Naive thymus-derived CD4-positive, alpha-beta T cell (primary cell): ENCODE results near the gene OCA2. TPM values are rescaled to one million over a fixed set of nuclear protein-coding genes. Genes with fewer than 3 reads are reported as not detected.
"Not testable (repeated sequence)": the region's sequence is repeated elsewhere in the genome, so short reads cannot be mapped to it uniquely, and the experiment has no call there.

Experiments used
- ATAC-seq: fragments of 150-1000 bp; cut with Tn5 transposase; 2 replicates; pipeline ENCODE4 v1.10.0; 2021; ENCODE audit warnings: mild to moderate bottlenecking, moderate library complexity
- CTCF ChIA-PET: fragments of 350-600 bp; sonication (Branson Sonifier 250); formaldehyde crosslinking; loops from one replicate; lab custom pipeline; 2021; ENCODE audit warnings: antibody characterized with exemption; lab: Charles Lee
- POLR2A ChIA-PET: fragments of 350-600 bp; sonication (Branson Sonifier 250); formaldehyde crosslinking; loops from one replicate; lab custom pipeline; 2021; ENCODE audit warnings: antibody characterized with exemption, inconsistent platforms; lab: Charles Lee
- DNase-seq, 9 donors: peaks; one replicate each; pipeline versions ENCODE4 v3.0.0 to v3.0.0-alpha.2; 2020 to 2022; ENCODE audit warnings: mixed read lengths in 1 of 9
- H3K27ac ChIP-seq: one replicate; pipeline ENCODE4 v1.7.0; 2013; ENCODE audit warnings: mild to moderate bottlenecking, low read depth, low read length, moderate library complexity
- H3K27me3 ChIP-seq, 2 donors: one replicate each; pipeline ENCODE4 v1.7.0; 2013; ENCODE audit warnings: low read length in 2 of 2, mild to moderate bottlenecking in 2 of 2, moderate library complexity in 2 of 2; ENCODE audit not compliant: control insufficient read depth in 2 of 2, insufficient read depth in 2 of 2
- H3K36me3 ChIP-seq, 3 experiments: 1 replicate in 2 of 3; 2 replicates in 1 of 3; pipeline ENCODE4 v1.7.0; 2013; ENCODE audit warnings: low read length in 3 of 3, mild to moderate bottlenecking in 3 of 3, moderate library complexity in 1 of 3; ENCODE audit not compliant: insufficient read depth in 3 of 3, control insufficient read depth in 2 of 3
- H3K4me1 ChIP-seq, 2 donors: one replicate each; pipeline ENCODE4 v1.7.0; 2013; ENCODE audit warnings: low read length in 2 of 2, mild to moderate bottlenecking in 2 of 2, moderate library complexity in 1 of 2; ENCODE audit not compliant: control insufficient read depth in 2 of 2, insufficient read depth in 2 of 2
- H3K4me3 ChIP-seq: 2 replicates; pipeline ENCODE4 v1.7.0; 2013; ENCODE audit warnings: mild to moderate bottlenecking, low read length
- H3K9me3 ChIP-seq, 3 experiments: 1 replicate in 2 of 3; 2 replicates in 1 of 3; pipeline ENCODE4 v1.7.0; 2013; ENCODE audit warnings: low read length in 3 of 3; ENCODE audit not compliant: control insufficient read depth in 2 of 3
- H3K27ac Mint-ChIP-seq, 9 donors: one replicate each; pipeline ENCODE4 v1.8.0; 2020 to 2022; ENCODE audit warnings: mixed read lengths in 9 of 9, mild to moderate bottlenecking in 8 of 9, moderate library complexity in 5 of 9, inconsistent platforms in 2 of 9
- H3K27me3 Mint-ChIP-seq, 5 donors: one replicate each; pipeline ENCODE4 v1.8.0; 2021 to 2022; ENCODE audit warnings: mixed read lengths in 5 of 5, mild to moderate bottlenecking in 1 of 5
- H3K36me3 Mint-ChIP-seq, 5 donors: one replicate each; pipeline ENCODE4 v1.8.0; 2020 to 2022; ENCODE audit warnings: mixed read lengths in 5 of 5, mild to moderate bottlenecking in 3 of 5, inconsistent platforms in 1 of 5
- H3K4me1 Mint-ChIP-seq, 7 donors: one replicate each; pipeline ENCODE4 v1.8.0; 2020 to 2022; ENCODE audit warnings: mixed read lengths in 7 of 7, mild to moderate bottlenecking in 3 of 7, inconsistent platforms in 1 of 7
- H3K4me3 Mint-ChIP-seq, 10 donors: one replicate each; pipeline ENCODE4 v1.8.0; 2020 to 2022; ENCODE audit warnings: mild to moderate bottlenecking in 10 of 10, mixed read lengths in 10 of 10, moderate library complexity in 6 of 10, inconsistent platforms in 2 of 10
- H3K9me3 Mint-ChIP-seq, 11 donors: one replicate each; pipeline ENCODE4 v1.8.0; 2020 to 2022; ENCODE audit warnings: mixed read lengths in 11 of 11, mild to moderate bottlenecking in 4 of 11, inconsistent platforms in 1 of 11, moderate library complexity in 1 of 11
- intact Hi-C, 2 donors: fragments of 100-400 bp; cut with micrococcal nuclease; formaldehyde crosslinking; loops; one replicate each; pipeline ENCODE4 v1.15.1; 2023
- polyA plus RNA-seq, 2 donors: library from polyadenylated mRNA; unstranded; fragments of 300-500 nt; fragmentation: Illumina TruSeq; gene quantifications; one replicate each; pipeline ENCODE4 v1.2.3, GENCODE V29; 2021
- total RNA-seq, 6 experiments: library from RNA in 5 of 6; stranded (reverse) in 5 of 6; gene quantifications; 1 replicate in 5 of 6; 2 replicates in 1 of 6; pipeline ENCODE4 v1.2.3 and lab custom pipeline; 2021 to 2026

OCA2 gene
- total and polyA plus RNA-seq, 7 experiments from 2014 or later, result not detected

GRCh38 chr15:27848936-27849335 is 250.2 kb downstream of the OCA2 start:
- POLR2A ChIA-PET, H3K9me3 ChIP-seq, ATAC-seq, H3K4me3 Mint-ChIP-seq, H3K27ac ChIP-seq, H3K4me1 ChIP-seq, H3K36me3 ChIP-seq, H3K4me3 ChIP-seq, DNase-seq, H3K4me1 Mint-ChIP-seq, CTCF ChIA-PET, H3K27me3 ChIP-seq, H3K36me3 Mint-ChIP-seq, H3K27ac Mint-ChIP-seq, intact Hi-C loops: not testable (repeated sequence)
- peaks cover 0 to 15% (median 0%) of the 10 kb centered on the region in 5 donors for H3K27me3 Mint-ChIP-seq
- peaks cover 0 to 14% (median 4%) of the 10 kb centered on the region in 11 donors for H3K9me3 Mint-ChIP-seq

- H3K4me3 Mint-ChIP-seq, result peak overlapping the region in 1 of 10 donors; percentile 29
- ATAC-seq, result no peak
- no peak overlapping the region for H3K27ac ChIP-seq
Observed at GRCh38 chr15:27847775-27848710, 251.1 kb downstream of the OCA2 start.

GRCh38 chr15:27846722-27847395 is 252.3 kb downstream of the OCA2 start:
- Histone ChIP-seq H3K9me3 (peaks cover 0 to 5% (median 0%) of the 10 kb centered on the region in 3 experiments), H3K4me1 (no peaks in the 10 kb centered on the region), H3K27ac (no peak overlapping the region), H3K4me3 (no peak overlapping the region), H3K36me3 (no peaks in the 10 kb centered on the region), H3K27me3 (no peaks in the 10 kb centered on the region)
- Mint-ChIP-seq H3K27ac (no peak overlapping the region), H3K4me3 (no peak overlapping the region), H3K4me1 (no peaks in the 10 kb centered on the region), H3K36me3 (peaks cover 0 to 3% (median 0%) of the 10 kb centered on the region in 5 donors), H3K27me3 (peaks cover 0 to 15% (median 0%) of the 10 kb centered on the region in 5 donors), H3K9me3 (peaks cover 0 to 14% (median 4%) of the 10 kb centered on the region in 11 donors)
- ATAC-seq (no peak), DNase-seq (no peak)
- intact Hi-C loops, result no loop called here
- CTCF ChIA-PET, result no interaction called here
- POLR2A ChIA-PET, result no interaction called here

More at GRCh38 chr15:27847775-27848710, 251.1 kb downstream of the OCA2 start:
- H3K4me1 ChIP-seq, result no peaks in the 10 kb centered on the region
- ChIA-PET POLR2A (no interaction called here), CTCF (no interaction called here)
- intact Hi-C loops, result no loop called here
- Mint-ChIP-seq H3K36me3 (peaks cover 0 to 3% (median 0%) of the 10 kb centered on the region in 5 donors), H3K4me1 (no peaks in the 10 kb centered on the region), H3K27me3 (peaks cover 0 to 15% (median 0%) of the 10 kb centered on the region in 5 donors), H3K9me3 (peaks cover 0 to 14% (median 4%) of the 10 kb centered on the region in 11 donors), H3K27ac (no peak overlapping the region)
- no peak overlapping the region for H3K4me3 ChIP-seq
- DNase-seq, result no peak
- H3K9me3 ChIP-seq, result peaks cover 0 to 5% (median 0%) of the 10 kb centered on the region in 3 experiments
- no peaks in the 10 kb centered on the region for H3K27me3 ChIP-seq
- no peaks in the 10 kb centered on the region for H3K36me3 ChIP-seq

GRCh38 chr15:27845535-27846369 is 253.4 kb downstream of the OCA2 start:
- Mint-ChIP-seq H3K36me3 (peaks cover 0 to 3% (median 0%) of the 10 kb centered on the region in 5 donors), H3K4me3 (no peak overlapping the region), H3K9me3 (peaks cover 0 to 12% (median 3%) of the 10 kb centered on the region in 11 donors), H3K27me3 (peaks cover 0 to 15% (median 0%) of the 10 kb centered on the region in 5 donors), H3K4me1 (no peaks in the 10 kb centered on the region), H3K27ac (no peak overlapping the region)
- Histone ChIP-seq H3K4me3 (no peak overlapping the region), H3K9me3 (peaks cover 0 to 5% (median 0%) of the 10 kb centered on the region in 3 experiments), H3K36me3 (no peaks in the 10 kb centered on the region), H3K4me1 (no peaks in the 10 kb centered on the region), H3K27ac (no peak overlapping the region), H3K27me3 (no peaks in the 10 kb centered on the region)
- no peak for DNase-seq
- ChIA-PET CTCF (no interaction called here), POLR2A (no interaction called here)
- ATAC-seq, result no peak
- intact Hi-C loops, result no loop called here

GRCh38 chr15:27844018-27844666 is 255.0 kb downstream of the OCA2 start:
- DNase-seq (no peak), ATAC-seq (no peak)
- H3K36me3 Mint-ChIP-seq, result peaks cover 0 to 3% (median 0%) of the 10 kb centered on the region in 5 donors
- H3K36me3 ChIP-seq, result no peaks in the 10 kb centered on the region
- no peaks in the 10 kb centered on the region for H3K4me1 Mint-ChIP-seq
- ChIA-PET POLR2A (no interaction called here), CTCF (no interaction called here)
- intact Hi-C loops, result no loop called here
- no peak overlapping the region for H3K27ac Mint-ChIP-seq
- H3K27me3 ChIP-seq, result no peaks in the 10 kb centered on the region
- H3K27ac ChIP-seq, result no peak overlapping the region
- H3K4me3 Mint-ChIP-seq, result no peak overlapping the region
- H3K9me3 ChIP-seq, result peaks cover 0 to 5% (median 0%) of the 10 kb centered on the region in 3 experiments
- no peaks in the 10 kb centered on the region for H3K4me1 ChIP-seq
- H3K27me3 Mint-ChIP-seq, result peaks cover 0 to 15% (median 0%) of the 10 kb centered on the region in 5 donors
- peaks cover 0 to 8% (median 0%) of the 10 kb centered on the region in 11 donors for H3K9me3 Mint-ChIP-seq
- no peak overlapping the region for H3K4me3 ChIP-seq

- Mint-ChIP-seq H3K9me3 (peaks cover 0 to 6% (median 0%) of the 10 kb centered on the region in 11 donors), H3K27ac (no peak overlapping the region), H3K27me3 (peaks cover 0 to 15% (median 0%) of the 10 kb centered on the region in 5 donors), H3K4me1 (no peaks in the 10 kb centered on the region), H3K4me3 (no peak overlapping the region), H3K36me3 (peaks cover 0 to 3% (median 0%) of the 10 kb centered on the region in 5 donors)
- Histone ChIP-seq H3K9me3 (peaks cover 0 to 3% (median 0%) of the 10 kb centered on the region in 3 experiments), H3K4me1 (no peaks in the 10 kb centered on the region), H3K4me3 (no peak overlapping the region), H3K27me3 (no peaks in the 10 kb centered on the region), H3K36me3 (no peaks in the 10 kb centered on the region), H3K27ac (no peak overlapping the region)
- ChIA-PET CTCF (no interaction called here), POLR2A (no interaction called here)
- no peak for DNase-seq
- intact Hi-C loops, result no loop called here
- no peak for ATAC-seq
Observed at GRCh38 chr15:27843146-27843545, 256.0 kb downstream of the OCA2 start.
